Osteocyte (in vitro differentiated cells): ENCODE data around the gene ANKS1B. TPM values are rescaled to one million over a fixed set of nuclear protein-coding genes. Genes with fewer than 3 reads are reported as not detected.

Source experiments
- DNase-seq: peaks from one replicate; pipeline ENCODE4 v3.0.0; 2021; ENCODE audit warnings: mixed read lengths; ENCODE audit not compliant: unreplicated experiment; ENCODE audit errors: extremely low spot score
- H3K27ac Mint-ChIP-seq: one replicate; pipeline ENCODE4 v1.8.0; 2021; ENCODE audit warnings: mild to moderate bottlenecking, mixed read lengths; ENCODE audit not compliant: unreplicated experiment
- H3K27me3 Mint-ChIP-seq: one replicate; pipeline ENCODE4 v1.8.0; 2021; ENCODE audit warnings: mixed read lengths; ENCODE audit not compliant: unreplicated experiment
- H3K36me3 Mint-ChIP-seq: one replicate; pipeline ENCODE4 v1.8.0; 2021; ENCODE audit warnings: mixed read lengths; ENCODE audit not compliant: unreplicated experiment
- H3K4me1 Mint-ChIP-seq: one replicate; pipeline ENCODE4 v1.8.0; 2021; ENCODE audit warnings: mixed read lengths; ENCODE audit not compliant: unreplicated experiment
- H3K4me3 Mint-ChIP-seq: one replicate; pipeline ENCODE4 v1.8.0; 2021; ENCODE audit warnings: mild to moderate bottlenecking, moderate library complexity, mixed read lengths; ENCODE audit not compliant: unreplicated experiment
- H3K9me3 Mint-ChIP-seq: one replicate; pipeline ENCODE4 v1.8.0; 2021; ENCODE audit warnings: mixed read lengths; ENCODE audit not compliant: unreplicated experiment
- total RNA-seq: library from RNA; stranded (reverse); gene quantifications from 2 replicates; pipeline ENCODE4 v1.2.1, GENCODE V29; 2021
- TF ChIP-seq, protein P1 (sequence below): fragments of 200-600 bp; sonication (generic); IDR thresholded peaks from 2 replicates; pipeline ENCODE4 v1.5.0; 2021; ENCODE audit warnings: antibody characterized with exemption, mild to moderate bottlenecking, moderate library complexity

ANKS1B gene
- total RNA-seq, 1 donor from 2014 or later, result 0.70 TPM

DNA sequence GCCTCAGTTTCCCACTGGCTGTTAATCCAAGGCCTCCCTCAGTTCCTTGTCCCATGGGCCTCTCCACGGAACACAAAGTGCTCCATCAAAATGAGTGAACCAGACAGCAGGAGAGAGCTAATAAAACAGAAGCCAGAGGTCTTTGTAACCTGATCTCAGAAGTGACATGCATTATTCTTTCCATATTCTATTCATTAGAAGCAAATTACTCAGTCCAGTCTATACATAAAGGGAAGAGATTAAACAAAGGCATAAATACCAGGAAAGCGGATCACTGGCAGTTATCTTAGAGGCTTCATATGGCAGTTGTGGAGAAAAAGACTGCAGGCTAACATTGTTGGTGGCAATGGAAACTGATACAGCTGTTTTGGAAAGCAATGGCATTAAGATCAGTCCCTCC lies 507.8 kb downstream of the ANKS1B start:
- no peaks in the 10 kb centered on the region for H3K27me3 Mint-ChIP-seq
- H3K4me3 Mint-ChIP-seq, result no peak overlapping the region
- TF ChIP-seq, protein P1, sequence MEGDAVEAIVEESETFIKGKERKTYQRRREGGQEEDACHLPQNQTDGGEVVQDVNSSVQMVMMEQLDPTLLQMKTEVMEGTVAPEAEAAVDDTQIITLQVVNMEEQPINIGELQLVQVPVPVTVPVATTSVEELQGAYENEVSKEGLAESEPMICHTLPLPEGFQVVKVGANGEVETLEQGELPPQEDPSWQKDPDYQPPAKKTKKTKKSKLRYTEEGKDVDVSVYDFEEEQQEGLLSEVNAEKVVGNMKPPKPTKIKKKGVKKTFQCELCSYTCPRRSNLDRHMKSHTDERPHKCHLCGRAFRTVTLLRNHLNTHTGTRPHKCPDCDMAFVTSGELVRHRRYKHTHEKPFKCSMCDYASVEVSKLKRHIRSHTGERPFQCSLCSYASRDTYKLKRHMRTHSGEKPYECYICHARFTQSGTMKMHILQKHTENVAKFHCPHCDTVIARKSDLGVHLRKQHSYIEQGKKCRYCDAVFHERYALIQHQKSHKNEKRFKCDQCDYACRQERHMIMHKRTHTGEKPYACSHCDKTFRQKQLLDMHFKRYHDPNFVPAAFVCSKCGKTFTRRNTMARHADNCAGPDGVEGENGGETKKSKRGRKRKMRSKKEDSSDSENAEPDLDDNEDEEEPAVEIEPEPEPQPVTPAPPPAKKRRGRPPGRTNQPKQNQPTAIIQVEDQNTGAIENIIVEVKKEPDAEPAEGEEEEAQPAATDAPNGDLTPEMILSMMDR, result no peak
- H3K36me3 Mint-ChIP-seq, result no peaks in the 10 kb centered on the region
- DNase-seq, result no peak
- H3K4me1 Mint-ChIP-seq, result no peaks in the 10 kb centered on the region
- no peaks in the 10 kb centered on the region for H3K9me3 Mint-ChIP-seq
- no peak overlapping the region for H3K27ac Mint-ChIP-seq

DNA sequence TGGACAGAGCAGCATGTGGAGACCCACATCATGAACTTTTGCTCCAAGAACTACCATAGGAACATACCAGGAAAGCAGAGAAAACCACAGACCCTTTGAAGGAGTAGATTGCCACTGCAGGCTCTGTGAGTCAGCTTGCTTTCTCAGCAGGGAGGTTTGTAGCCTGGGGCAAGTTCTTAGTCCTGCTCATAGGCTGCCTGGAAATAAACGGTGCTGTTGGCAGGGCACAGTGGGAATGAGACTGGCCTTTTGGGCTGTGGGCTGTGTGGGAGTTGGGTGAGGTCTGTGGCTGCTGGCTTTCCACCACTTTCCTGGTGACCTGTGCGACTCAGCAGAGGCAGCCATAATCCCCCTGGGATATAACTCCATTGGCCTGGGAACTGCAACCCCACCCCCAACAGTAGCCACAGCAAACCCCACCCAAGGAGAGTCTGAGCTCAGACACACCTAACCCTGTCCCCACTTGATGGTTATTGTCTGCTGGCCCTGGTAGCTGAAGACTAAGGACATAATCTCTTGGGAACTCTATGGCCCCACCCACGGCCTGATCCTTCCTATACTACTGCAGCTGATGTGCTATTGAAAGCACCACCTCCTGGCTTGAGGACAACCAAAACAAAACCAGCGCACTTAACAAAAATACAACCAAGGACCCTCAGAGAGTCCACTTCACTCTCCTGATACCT lies 529.2 kb downstream of the ANKS1B start:
- Mint-ChIP-seq H3K4me3 (no peak overlapping the region), H3K27me3 (no peaks in the 10 kb centered on the region), H3K4me1 (no peaks in the 10 kb centered on the region), H3K9me3 (peaks cover 37% of the 10 kb centered on the region), H3K27ac (no peak overlapping the region), H3K36me3 (no peaks in the 10 kb centered on the region)
- no peak for DNase-seq
- TF ChIP-seq, protein P1, result no peak

DNA sequence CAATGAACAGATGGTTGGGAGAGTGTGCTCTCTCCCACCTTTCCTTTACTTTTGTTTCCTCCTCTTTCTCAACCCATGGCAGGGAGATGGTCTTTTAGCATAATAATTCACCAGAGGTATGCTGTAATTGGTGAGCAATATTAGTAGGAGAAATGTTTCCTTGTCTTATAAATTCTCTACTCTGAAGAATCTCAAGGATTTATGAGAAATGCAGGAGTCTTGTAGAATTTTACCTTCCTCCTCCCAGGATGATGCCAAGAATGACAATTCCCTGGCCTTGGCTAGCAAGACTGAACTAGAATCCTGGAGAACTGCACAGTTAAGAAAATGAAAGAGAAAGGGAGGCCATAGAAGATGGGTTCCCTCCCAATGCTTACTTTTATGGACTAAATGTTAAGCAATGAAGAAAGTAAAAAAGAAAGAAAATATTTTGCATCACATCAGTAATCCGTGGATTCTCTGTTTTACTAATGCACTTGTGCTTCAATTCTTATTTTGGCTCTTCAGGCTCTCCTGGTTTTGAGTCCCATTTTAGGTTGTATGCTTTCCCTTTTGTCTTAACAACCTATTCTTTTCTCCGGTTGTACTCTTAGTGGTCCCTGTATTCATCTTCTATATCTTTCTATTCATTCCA lies 530.1 kb downstream of the ANKS1B start:
- peaks cover 30% of the 10 kb centered on the region for H3K9me3 Mint-ChIP-seq
- H3K27me3 Mint-ChIP-seq, result no peaks in the 10 kb centered on the region
- H3K4me1 Mint-ChIP-seq, result no peaks in the 10 kb centered on the region
- no peak for DNase-seq
- TF ChIP-seq, protein P1, result no peak
- H3K27ac Mint-ChIP-seq, result no peak overlapping the region
- no peak overlapping the region for H3K4me3 Mint-ChIP-seq
- H3K36me3 Mint-ChIP-seq, result no peaks in the 10 kb centered on the region

DNA sequence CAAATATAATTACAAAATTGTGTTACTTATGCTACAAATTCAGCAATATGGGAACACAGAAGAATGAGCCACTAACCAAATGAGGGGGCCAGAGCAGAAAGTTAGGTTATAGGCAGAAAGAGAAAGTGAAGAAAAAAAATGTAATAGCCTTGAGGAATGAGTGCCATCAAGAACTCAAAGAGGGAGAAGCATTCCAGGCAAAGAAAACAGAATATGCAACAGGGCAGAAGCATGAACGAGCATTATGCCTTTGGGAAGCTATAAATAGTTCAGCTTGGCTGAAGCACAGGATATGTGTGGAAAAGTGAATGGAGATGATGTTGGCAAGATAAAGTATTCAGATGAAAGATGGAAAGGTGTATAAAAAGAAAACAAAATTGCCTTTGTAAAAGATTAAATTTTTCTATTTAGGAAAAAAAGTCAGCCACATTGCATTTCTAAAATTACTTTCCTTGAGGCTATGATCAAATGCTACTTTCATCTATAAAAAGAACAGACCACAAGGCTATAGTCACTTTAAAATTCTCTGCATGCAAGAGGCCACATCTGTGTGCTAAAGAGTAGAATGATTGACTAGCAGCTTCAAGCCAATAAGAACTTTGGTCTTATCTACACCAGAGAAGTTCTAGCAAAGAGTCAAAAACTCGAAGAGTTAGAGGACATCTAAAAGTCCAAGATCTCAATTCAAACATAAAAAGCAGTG lies 530.7 kb downstream of the ANKS1B start:
- Mint-ChIP-seq H3K27ac (no peak overlapping the region), H3K9me3 (peaks cover 28% of the 10 kb centered on the region), H3K4me3 (no peak overlapping the region), H3K27me3 (no peaks in the 10 kb centered on the region), H3K4me1 (no peaks in the 10 kb centered on the region), H3K36me3 (no peaks in the 10 kb centered on the region)
- no peak for DNase-seq
- TF ChIP-seq, protein P1, result no peak

DNA sequence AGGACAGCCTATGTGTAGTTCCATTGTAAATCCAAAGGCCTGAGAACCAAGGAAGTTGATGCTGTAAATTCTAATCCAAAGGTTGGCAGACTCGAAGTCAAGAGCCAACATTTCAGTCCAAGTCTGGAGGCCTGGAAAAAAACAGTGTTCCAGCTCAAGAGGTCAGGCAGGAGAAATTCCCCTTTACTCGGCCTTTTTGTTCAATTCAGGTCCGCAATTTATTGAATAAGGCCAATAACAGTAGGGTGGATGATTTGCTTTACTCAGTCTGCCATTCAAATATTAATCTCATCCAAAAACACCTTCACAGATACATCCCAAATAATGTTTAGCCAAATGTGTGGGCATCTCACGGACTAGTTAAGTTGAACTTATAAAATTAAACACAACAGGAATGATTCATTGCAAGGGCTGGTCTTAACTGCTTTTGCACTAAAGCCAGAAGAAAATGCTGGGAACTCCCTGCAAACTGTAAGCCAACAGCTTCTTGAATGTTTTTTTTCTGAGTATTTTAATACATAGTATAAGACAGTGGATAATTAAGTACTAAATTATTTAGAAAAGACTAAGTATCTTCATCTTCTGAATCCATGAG lies 534.6 kb downstream of the ANKS1B start:
- TF ChIP-seq, protein P1, result no peak
- Mint-ChIP-seq H3K27me3 (no peaks in the 10 kb centered on the region), H3K36me3 (no peaks in the 10 kb centered on the region), H3K9me3 (peaks cover 15% of the 10 kb centered on the region), H3K4me1 (no peaks in the 10 kb centered on the region), H3K4me3 (no peak overlapping the region), H3K27ac (no peak overlapping the region)
- DNase-seq, result no peak
